Measurements from ENCODE around the gene HSPA6.
"Not testable (repeated sequence)": the region's sequence is repeated elsewhere in the genome, so short reads cannot be mapped to it uniquely, and the experiment has no call there.

The HSPA6 gene

GRCh38 chr1:161523817-161524741, at the start of gene HSPA6:
Gene HSPA6, plus strand, starts transcription at chr1:161524540. Its CDS starts 119 bp downstream, at chr1:161524659.
- peak; percentile 81 to 91 (median 89) for DNase-seq

- DNase-seq = not testable (repeated sequence)
Observed at GRCh38 chr1:161477711-161478110, 46.6 kb upstream of the HSPA6 start.

- DNase-seq = no peak
Observed at GRCh38 chr1:161478985-161479384, 45.4 kb upstream of the HSPA6 start.

- DNase-seq = peak in 1 of 3 experiments; percentile 36
Observed at GRCh38 chr1:161480381-161481035, 43.8 kb upstream of the HSPA6 start.

GRCh38 chr1:161481624-161482392, 42.5 kb upstream of the HSPA6 start:
- DNase-seq = no peak

- no peak for DNase-seq
Observed at GRCh38 chr1:161482610-161483009, 41.7 kb upstream of the HSPA6 start.

GRCh38 chr1:161483361-161483760, 41.0 kb upstream of the HSPA6 start:
- no peak for DNase-seq

GRCh38 chr1:161484613-161485012, 39.7 kb upstream of the HSPA6 start:
- DNase-seq = no peak

- peak; percentile 27 to 75 (median 66) for DNase-seq
Observed at GRCh38 chr1:161486806-161487741, 37.3 kb upstream of the HSPA6 start.

GRCh38 chr1:161491472-161491871, 32.9 kb upstream of the HSPA6 start:
- DNase-seq = peak in 1 of 3 experiments; percentile 16

- DNase-seq = no peak
Observed at GRCh38 chr1:161492827-161493226, 31.5 kb upstream of the HSPA6 start.

GRCh38 chr1:161494091-161494735, 30.1 kb upstream of the HSPA6 start:
- DNase-seq = no peak

GRCh38 chr1:161495490-161495889, 28.9 kb upstream of the HSPA6 start:
- no peak for DNase-seq

GRCh38 chr1:161497961-161498360, 26.4 kb upstream of the HSPA6 start:
- DNase-seq = no peak

- DNase-seq = no peak
Observed at GRCh38 chr1:161498646-161499045, 25.7 kb upstream of the HSPA6 start.

- DNase-seq = no peak
Observed at GRCh38 chr1:161499099-161500039, 25.0 kb upstream of the HSPA6 start.

- DNase-seq = no peak
Observed at GRCh38 chr1:161501234-161501633, 23.1 kb upstream of the HSPA6 start.

GRCh38 chr1:161502181-161502580, 22.2 kb upstream of the HSPA6 start:
- DNase-seq = peak; percentile 22 to 84 (median 54)

- DNase-seq = no peak
Observed at GRCh38 chr1:161502641-161503393, 21.5 kb upstream of the HSPA6 start.

GRCh38 chr1:161503394-161503748, 21.0 kb upstream of the HSPA6 start:
- no peak for DNase-seq

All from NCI-H1417 (cell line).